SK-N-SH treated with all-trans-retinoic acid at 6 μM for 48 hours (cell line): ENCODE results near the gene NFIA.

Source experiments
- ATAC-seq: fragments of 200-7000 bp; cut with Tn5 transposase; 3 replicates; pipeline ENCODE4 v1.9.1; 2020; ENCODE audit warnings: mild to moderate bottlenecking, moderate library complexity
- ARNTL ChIP-seq: fragments of 450-650 bp; formaldehyde crosslinking; IDR thresholded peaks from 2 replicates; pipeline ENCODE4 v1.5.0; 2020; ENCODE audit warnings: low read depth, mild to moderate bottlenecking, moderate library complexity, borderline replicate concordance
- BACH2 ChIP-seq: fragments of 250-450 bp; sonication (Bioruptor Pico); IDR thresholded peaks from 2 replicates; pipeline ENCODE4 v1.9.0; 2021; ENCODE audit warnings: mild to moderate bottlenecking, borderline replicate concordance
- CSRNP3 ChIP-seq: fragments of 250-450 bp; sonication (Bioruptor Pico); IDR thresholded peaks from 2 replicates; pipeline ENCODE4 v1.5.1; 2021; ENCODE audit warnings: mild to moderate bottlenecking, moderate library complexity
- ESRRG ChIP-seq: fragments of 250-450 bp; sonication (Bioruptor Pico); IDR thresholded peaks from 2 replicates; pipeline ENCODE4 v1.6.1; 2021; ENCODE audit warnings: mild to moderate bottlenecking
- GLIS3 ChIP-seq: fragments of 250-450 bp; sonication (Bioruptor Pico); IDR thresholded peaks from 2 replicates; pipeline ENCODE4 v1.5.0; 2020; ENCODE audit warnings: mild to moderate bottlenecking, moderate library complexity
- ISL1 ChIP-seq: fragments of 250-450 bp; sonication (Bioruptor Pico); IDR thresholded peaks from 2 replicates; pipeline ENCODE4 v2.1.2; 2022; ENCODE audit warnings: mild to moderate bottlenecking, moderate library complexity
- OSR1 ChIP-seq: fragments of 250-450 bp; sonication (Bioruptor Pico); IDR thresholded peaks from 2 replicates; pipeline ENCODE4 v1.8.0; 2022; ENCODE audit warnings: moderate library complexity, mild to moderate bottlenecking, inconsistent platforms
- POU6F1 ChIP-seq: fragments of 250-450 bp; sonication (Bioruptor Pico); IDR thresholded peaks from 2 replicates; pipeline ENCODE4 v1.8.0; 2021; ENCODE audit warnings: low read depth, mild to moderate bottlenecking, moderate library complexity, borderline replicate concordance
- PPARA ChIP-seq: fragments of 250-450 bp; sonication (Bioruptor Pico); IDR thresholded peaks from 2 replicates; pipeline ENCODE4 v1.5.0; 2020; ENCODE audit warnings: mild to moderate bottlenecking, borderline replicate concordance
- RARB ChIP-seq: fragments of 250-450 bp; sonication (Bioruptor Pico); IDR thresholded peaks from 2 replicates; pipeline ENCODE4 v1.8.0; 2021; ENCODE audit warnings: mild to moderate bottlenecking, moderate library complexity
- TCF4 ChIP-seq: fragments of 250-450 bp; sonication (Bioruptor Pico); IDR thresholded peaks from 2 replicates; pipeline ENCODE4 v1.8.0; 2021; ENCODE audit warnings: mild to moderate bottlenecking, moderate library complexity, borderline replicate concordance
- TOX ChIP-seq: fragments of 250-450 bp; sonication (Bioruptor Pico); IDR thresholded peaks from 2 replicates; pipeline ENCODE4 v1.8.0; 2021; ENCODE audit warnings: mild to moderate bottlenecking, moderate library complexity, borderline replicate concordance
- TSHZ2 ChIP-seq: fragments of 250-450 bp; sonication (Bioruptor Pico); IDR thresholded peaks from 2 replicates; pipeline ENCODE4 v1.5.0; 2020; ENCODE audit warnings: mild to moderate bottlenecking, moderate library complexity
- ZC3H10 ChIP-seq: fragments of 250-450 bp; sonication (Bioruptor Pico); IDR thresholded peaks from 2 replicates; pipeline ENCODE4 v1.5.1; 2021; ENCODE audit warnings: mild to moderate bottlenecking, moderate library complexity
- ZNF565 ChIP-seq: fragments of 450-650 bp; formaldehyde crosslinking; conservative IDR thresholded peaks from 2 replicates; pipeline ENCODE4 v1.5.0; 2020; ENCODE audit warnings: low read depth, mild to moderate bottlenecking, moderate library complexity
- ZNF70 ChIP-seq: fragments of 450-650 bp; formaldehyde crosslinking; IDR thresholded peaks from 2 replicates; pipeline ENCODE4 v1.5.0; 2020; ENCODE audit warnings: mild to moderate bottlenecking, moderate library complexity
- ZNF8 ChIP-seq: fragments of 450-650 bp; formaldehyde crosslinking; IDR thresholded peaks from 2 replicates; pipeline ENCODE4 v1.5.0; 2020; ENCODE audit warnings: mild to moderate bottlenecking, moderate library complexity
- TF ChIP-seq, protein P1 (sequence below): fragments of 250-450 bp; sonication (Bioruptor Pico); IDR thresholded peaks from 2 replicates; pipeline ENCODE4 v1.5.1; 2020; ENCODE audit warnings: low read depth, mild to moderate bottlenecking, moderate library complexity

The NFIA gene

GRCh38 chr1:61085983-61086644, 3.8 kb downstream of the NFIA start:
- no peak for ATAC-seq
- TF ChIP-seq ESRRG (CRISPR knock-in tag) (no peak), TSHZ2 (CRISPR knock-in tag) (no peak)
- TF ChIP-seq, all 23 proteins: peak for 0

DNA sequence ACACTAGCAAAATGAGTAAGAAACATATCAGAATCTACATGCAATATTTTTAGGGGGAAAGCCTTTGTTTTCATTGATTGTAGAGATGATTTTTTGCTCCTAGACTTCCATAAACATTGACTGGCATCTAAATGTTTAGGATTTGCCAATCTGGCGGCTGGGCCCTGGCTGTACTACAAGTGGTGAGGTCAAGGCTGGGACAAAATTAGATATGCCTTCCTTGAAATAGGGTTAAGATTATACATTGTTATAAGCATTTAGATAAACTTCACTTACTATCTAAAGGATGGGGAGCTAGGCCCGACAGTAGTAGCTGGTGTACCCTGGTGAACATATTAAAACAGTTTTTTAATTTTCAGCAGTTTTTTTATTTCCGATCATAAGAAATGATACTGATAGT, 5.2 kb downstream of the NFIA start:
- ATAC-seq, result no peak
- TF ChIP-seq BACH2 (CRISPR knock-in tag) (no peak), ESRRG (CRISPR knock-in tag) (no peak), CSRNP3 (no peak), TCF4 (CRISPR knock-in tag) (no peak), OSR1 (CRISPR knock-in tag) (no peak), ARNTL (CRISPR knock-in tag) (no peak), PPARA (CRISPR knock-in tag) (no peak), ZNF70 (no peak), TSHZ2 (CRISPR knock-in tag) (no peak), ISL1 (CRISPR knock-in tag) (no peak), GLIS3 (CRISPR knock-in tag) (no peak), ZNF565 (CRISPR knock-in tag) (no peak), RARB (CRISPR knock-in tag) (no peak), TOX (CRISPR knock-in tag) (no peak), POU6F1 (no peak), ZC3H10 (CRISPR knock-in tag) (no peak)
- TF ChIP-seq, protein P1, sequence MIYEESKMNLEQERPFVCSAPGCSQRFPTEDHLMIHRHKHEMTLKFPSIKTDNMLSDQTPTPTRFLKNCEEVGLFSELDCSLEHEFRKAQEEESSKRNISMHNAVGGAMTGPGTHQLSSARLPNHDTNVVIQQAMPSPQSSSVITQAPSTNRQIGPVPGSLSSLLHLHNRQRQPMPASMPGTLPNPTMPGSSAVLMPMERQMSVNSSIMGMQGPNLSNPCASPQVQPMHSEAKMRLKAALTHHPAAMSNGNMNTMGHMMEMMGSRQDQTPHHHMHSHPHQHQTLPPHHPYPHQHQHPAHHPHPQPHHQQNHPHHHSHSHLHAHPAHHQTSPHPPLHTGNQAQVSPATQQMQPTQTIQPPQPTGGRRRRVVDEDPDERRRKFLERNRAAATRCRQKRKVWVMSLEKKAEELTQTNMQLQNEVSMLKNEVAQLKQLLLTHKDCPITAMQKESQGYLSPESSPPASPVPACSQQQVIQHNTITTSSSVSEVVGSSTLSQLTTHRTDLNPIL (CRISPR knock-in tag), result no peak

GRCh38 chr1:61088163-61088974, 6.0 kb downstream of the NFIA start:
- TF ChIP-seq ARNTL (CRISPR knock-in tag) (no peak), ZNF8 (CRISPR knock-in tag) (no peak), ZNF565 (CRISPR knock-in tag) (no peak), RARB (CRISPR knock-in tag) (no peak)
- ATAC-seq, result no peak
